WTC11 (cell line): ENCODE results near the gene MEIS2. TPM values are rescaled to one million over a fixed set of nuclear protein-coding genes. Genes with fewer than 3 reads are reported as not detected.

ENCODE experiments used
- ATAC-seq: fragments of 200-7000 bp; cut with Tn5 transposase; 2 replicates; pipeline ENCODE4 v1.10.0; 2021; ENCODE audit warnings: mild to moderate bottlenecking, moderate library complexity
- CTCF ChIA-PET: fragments of 300-600 bp; sonication (Branson Sonifier 250); formaldehyde crosslinking; loops from one replicate; lab custom pipeline; 2021; ENCODE audit warnings: antibody characterized with exemption; lab: Charles Lee
- POLR2A ChIA-PET: fragments of 350-600 bp; sonication (Branson Sonifier 250); formaldehyde crosslinking; loops from one replicate; lab custom pipeline; 2021; ENCODE audit warnings: antibody characterized with exemption; lab: Charles Lee
- DNase-seq: peaks from one replicate; pipeline ENCODE4 v3.0.0; 2021; ENCODE audit warnings: low spot score
- H3K27ac Mint-ChIP-seq: 2 replicates; pipeline ENCODE4 v1.8.0; 2021; ENCODE audit warnings: mixed read lengths
- H3K27me3 Mint-ChIP-seq: 2 replicates; pipeline ENCODE4 v1.8.0; 2021; ENCODE audit warnings: low read depth, mild to moderate bottlenecking, moderate library complexity, mixed read lengths
- H3K36me3 Mint-ChIP-seq: 2 replicates; pipeline ENCODE4 v1.8.0; 2021; ENCODE audit warnings: mixed read lengths
- H3K4me1 Mint-ChIP-seq: 2 replicates; pipeline ENCODE4 v1.8.0; 2022; ENCODE audit warnings: mixed read lengths
- H3K4me3 Mint-ChIP-seq: 2 replicates; pipeline ENCODE4 v1.8.0; 2021; ENCODE audit warnings: mild to moderate bottlenecking, moderate library complexity, mixed read lengths
- H3K9me3 Mint-ChIP-seq: 2 replicates; pipeline ENCODE4 v1.8.0; 2021; ENCODE audit warnings: mixed read lengths
- E2F5 ChIP-seq: sonication (generic); formaldehyde crosslinking; IDR thresholded peaks from 2 replicates; pipeline ENCODE4 v1.8.1; 2022; ENCODE audit warnings: mild to moderate bottlenecking, moderate library complexity, missing genetic modification reagents
- HMGXB4 ChIP-seq: sonication (generic); formaldehyde crosslinking; IDR thresholded peaks from 2 replicates; pipeline ENCODE4 v1.8.1; 2023; ENCODE audit warnings: mild to moderate bottlenecking, moderate library complexity, missing genetic modification reagents
- IRF2 ChIP-seq: sonication (generic); formaldehyde crosslinking; IDR thresholded peaks from 2 replicates; pipeline ENCODE4 v1.8.0; 2022; ENCODE audit warnings: low read depth, missing genetic modification reagents, borderline replicate concordance
- JUN ChIP-seq: sonication (generic); formaldehyde crosslinking; IDR thresholded peaks from 2 replicates; pipeline ENCODE4 v1.8.0; 2023; ENCODE audit warnings: mild to moderate bottlenecking, missing genetic modification reagents
- NFYB ChIP-seq: sonication (generic); formaldehyde crosslinking; conservative IDR thresholded peaks from 2 replicates; pipeline ENCODE4 v1.8.0; 2022; ENCODE audit warnings: low read depth, missing genetic modification reagents
- NR3C1 ChIP-seq: sonication (generic); formaldehyde crosslinking; conservative IDR thresholded peaks from 2 replicates; pipeline ENCODE4 v1.8.1; 2023; ENCODE audit warnings: low read depth, mild to moderate bottlenecking, missing genetic modification reagents
- PRRX2 ChIP-seq: fragments of 250-450 bp; sonication (Bioruptor Pico); IDR thresholded peaks from 2 replicates; pipeline ENCODE4 v1.8.0; 2021; ENCODE audit warnings: mild to moderate bottlenecking
- SMAD4 ChIP-seq: sonication (generic); formaldehyde crosslinking; IDR thresholded peaks from 2 replicates; pipeline ENCODE4 v1.8.0; 2022; ENCODE audit warnings: mild to moderate bottlenecking, missing genetic modification reagents
- SP1 ChIP-seq: sonication (generic); formaldehyde crosslinking; conservative IDR thresholded peaks from 2 replicates; pipeline ENCODE4 v1.8.1; 2022; ENCODE audit warnings: missing genetic modification reagents
- TCF7 ChIP-seq: sonication (generic); formaldehyde crosslinking; IDR thresholded peaks from 2 replicates; pipeline ENCODE4 v1.8.0; 2022; ENCODE audit warnings: mild to moderate bottlenecking, low read depth, missing genetic modification reagents, moderate library complexity
- TEAD1 ChIP-seq: sonication (generic); formaldehyde crosslinking; IDR thresholded peaks from 2 replicates; pipeline ENCODE4 v1.8.0; 2022; ENCODE audit warnings: mild to moderate bottlenecking, missing genetic modification reagents
- TEAD4 ChIP-seq: sonication (generic); formaldehyde crosslinking; IDR thresholded peaks from 2 replicates; pipeline ENCODE4 v1.8.0; 2022; ENCODE audit warnings: mild to moderate bottlenecking, missing genetic modification reagents
- TP53 ChIP-seq: sonication (generic); formaldehyde crosslinking; IDR thresholded peaks from 2 replicates; pipeline ENCODE4 v1.8.1; 2023; ENCODE audit warnings: mild to moderate bottlenecking, missing genetic modification reagents
- ZBTB21 ChIP-seq: sonication (generic); formaldehyde crosslinking; IDR thresholded peaks from 2 replicates; pipeline ENCODE4 v1.8.1; 2023; ENCODE audit warnings: mild to moderate bottlenecking, missing genetic modification reagents, borderline replicate concordance
- ZNF138 ChIP-seq: sonication (generic); formaldehyde crosslinking; conservative IDR thresholded peaks from 2 replicates; pipeline ENCODE4 v1.8.1; 2022; ENCODE audit warnings: mild to moderate bottlenecking, moderate library complexity, missing genetic modification reagents
- ZNF219 ChIP-seq: sonication (generic); formaldehyde crosslinking; IDR thresholded peaks from 2 replicates; pipeline ENCODE4 v1.8.0; 2023; ENCODE audit warnings: missing genetic modification reagents, mild to moderate bottlenecking, borderline replicate concordance
- total RNA-seq: library from RNA; stranded (reverse); gene quantifications from 3 replicates; pipeline ENCODE4 v1.2.3, GENCODE V29; 2021
- TF ChIP-seq, protein P1 (sequence below): sonication (generic); formaldehyde crosslinking; IDR thresholded peaks from 2 replicates; pipeline ENCODE4 v1.8.1; 2022; ENCODE audit warnings: low read depth, mild to moderate bottlenecking, moderate library complexity, missing genetic modification reagents, borderline replicate concordance
- TF ChIP-seq, protein P2 (sequence below): sonication (generic); formaldehyde crosslinking; IDR thresholded peaks from 2 replicates; pipeline ENCODE4 v1.8.0; 2022; ENCODE audit warnings: mild to moderate bottlenecking, missing genetic modification reagents
- TF ChIP-seq, protein P3 (sequence below): fragments of 250-450 bp; sonication (Bioruptor Pico); IDR thresholded peaks from 2 replicates; pipeline ENCODE4 v1.8.0; 2021; ENCODE audit warnings: mild to moderate bottlenecking

MEIS2 gene
- total RNA-seq, 1 experiment from 2014 or later: 0.57 TPM

GRCh38 chr15:36932070-36932469, 168.3 kb downstream of the MEIS2 start:
- ATAC-seq: no peak
- Mint-ChIP-seq H3K36me3 (no peaks in the 10 kb centered on the region), H3K27ac (no peak overlapping the region)
- ChIA-PET POLR2A (no interaction called here), CTCF (no interaction called here)
- TF ChIP-seq ZBTB21 (CRISPR knock-in tag) (no peak), E2F5 (CRISPR knock-in tag) (no peak), TEAD1 (CRISPR knock-in tag) (no peak), PRRX2 (CRISPR knock-in tag) (no peak), NR3C1 (CRISPR knock-in tag) (no peak), SP1 (CRISPR knock-in tag) (no peak), NFYB (CRISPR knock-in tag) (no peak), TEAD4 (CRISPR knock-in tag) (no peak)
- TF ChIP-seq, protein P1, sequence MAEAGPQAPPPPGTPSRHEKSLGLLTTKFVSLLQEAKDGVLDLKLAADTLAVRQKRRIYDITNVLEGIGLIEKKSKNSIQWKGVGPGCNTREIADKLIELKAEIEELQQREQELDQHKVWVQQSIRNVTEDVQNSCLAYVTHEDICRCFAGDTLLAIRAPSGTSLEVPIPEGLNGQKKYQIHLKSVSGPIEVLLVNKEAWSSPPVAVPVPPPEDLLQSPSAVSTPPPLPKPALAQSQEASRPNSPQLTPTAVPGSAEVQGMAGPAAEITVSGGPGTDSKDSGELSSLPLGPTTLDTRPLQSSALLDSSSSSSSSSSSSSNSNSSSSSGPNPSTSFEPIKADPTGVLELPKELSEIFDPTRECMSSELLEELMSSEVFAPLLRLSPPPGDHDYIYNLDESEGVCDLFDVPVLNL: no peak
- TF ChIP-seq, all 79 proteins: peak for 0
- Mint-ChIP-seq H3K9me3 (peaks cover 15% of the 10 kb centered on the region), H3K4me3 (no peak overlapping the region), H3K4me1 (no peaks in the 10 kb centered on the region), H3K27me3 (no peaks in the 10 kb centered on the region)
- no peak for DNase-seq

DNA sequence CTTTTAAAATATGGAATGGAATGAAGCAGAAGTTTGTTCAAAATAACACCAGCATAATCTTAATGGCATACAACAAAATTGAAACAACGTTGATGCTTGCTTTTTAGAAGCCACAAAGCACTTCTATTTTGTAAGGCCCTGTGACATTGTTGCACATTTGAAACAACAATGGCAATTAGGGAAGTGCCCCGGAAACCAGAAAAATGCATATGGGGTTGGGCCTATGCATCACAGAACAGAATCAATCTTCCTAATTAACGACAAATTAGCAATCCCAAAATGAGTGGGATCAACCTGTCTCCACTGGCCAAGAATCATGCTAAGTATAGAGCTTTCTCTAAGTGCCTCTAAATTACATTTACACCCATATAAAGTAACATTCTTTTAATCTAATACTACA, 168.9 kb downstream of the MEIS2 start:
- DNase-seq: no peak
- H3K9me3 Mint-ChIP-seq: peaks cover 14% of the 10 kb centered on the region
- no peak for ATAC-seq
- no peaks in the 10 kb centered on the region for H3K4me1 Mint-ChIP-seq
- no peak overlapping the region for H3K4me3 Mint-ChIP-seq
- H3K27me3 Mint-ChIP-seq: no peaks in the 10 kb centered on the region
- CTCF ChIA-PET: interaction anchor here (0.6 kb wide), 1 partner anchor 9 kb away, joined by 3 read pairs; no protein-coding TSS in a partner anchor
- H3K36me3 Mint-ChIP-seq: no peaks in the 10 kb centered on the region
- no peak overlapping the region for H3K27ac Mint-ChIP-seq
- POLR2A ChIA-PET: no interaction called here
- TF ChIP-seq ZBTB21 (CRISPR knock-in tag) (no peak), ZNF138 (CRISPR knock-in tag) (no peak), HMGXB4 (CRISPR knock-in tag) (no peak), TCF7 (no peak), SMAD4 (CRISPR knock-in tag) (no peak), ZNF219 (CRISPR knock-in tag) (no peak), NR3C1 (CRISPR knock-in tag) (no peak), TP53 (CRISPR knock-in tag) (no peak), IRF2 (CRISPR knock-in tag) (no peak), JUN (CRISPR knock-in tag) (no peak)
- TF ChIP-seq, protein P2, sequence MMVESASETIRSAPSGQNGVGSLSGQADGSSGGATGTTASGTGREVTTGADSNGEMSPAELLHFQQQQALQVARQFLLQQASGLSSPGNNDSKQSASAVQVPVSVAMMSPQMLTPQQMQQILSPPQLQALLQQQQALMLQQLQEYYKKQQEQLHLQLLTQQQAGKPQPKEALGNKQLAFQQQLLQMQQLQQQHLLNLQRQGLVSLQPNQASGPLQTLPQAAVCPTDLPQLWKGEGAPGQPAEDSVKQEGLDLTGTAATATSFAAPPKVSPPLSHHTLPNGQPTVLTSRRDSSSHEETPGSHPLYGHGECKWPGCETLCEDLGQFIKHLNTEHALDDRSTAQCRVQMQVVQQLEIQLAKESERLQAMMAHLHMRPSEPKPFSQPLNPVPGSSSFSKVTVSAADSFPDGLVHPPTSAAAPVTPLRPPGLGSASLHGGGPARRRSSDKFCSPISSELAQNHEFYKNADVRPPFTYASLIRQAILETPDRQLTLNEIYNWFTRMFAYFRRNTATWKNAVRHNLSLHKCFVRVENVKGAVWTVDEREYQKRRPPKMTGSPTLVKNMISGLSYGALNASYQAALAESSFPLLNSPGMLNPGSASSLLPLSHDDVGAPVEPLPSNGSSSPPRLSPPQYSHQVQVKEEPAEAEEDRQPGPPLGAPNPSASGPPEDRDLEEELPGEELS: no peak
- TF ChIP-seq, protein P3, sequence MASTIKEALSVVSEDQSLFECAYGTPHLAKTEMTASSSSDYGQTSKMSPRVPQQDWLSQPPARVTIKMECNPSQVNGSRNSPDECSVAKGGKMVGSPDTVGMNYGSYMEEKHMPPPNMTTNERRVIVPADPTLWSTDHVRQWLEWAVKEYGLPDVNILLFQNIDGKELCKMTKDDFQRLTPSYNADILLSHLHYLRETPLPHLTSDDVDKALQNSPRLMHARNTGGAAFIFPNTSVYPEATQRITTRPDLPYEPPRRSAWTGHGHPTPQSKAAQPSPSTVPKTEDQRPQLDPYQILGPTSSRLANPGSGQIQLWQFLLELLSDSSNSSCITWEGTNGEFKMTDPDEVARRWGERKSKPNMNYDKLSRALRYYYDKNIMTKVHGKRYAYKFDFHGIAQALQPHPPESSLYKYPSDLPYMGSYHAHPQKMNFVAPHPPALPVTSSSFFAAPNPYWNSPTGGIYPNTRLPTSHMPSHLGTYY (CRISPR knock-in tag): no peak
